Astrocyte of the cerebellum (primary cell): ENCODE results near the gene PHF23.
A peak's percentile ranks its signal among the peaks of the same experiment; 100 is the strongest.

Experiments
- DNase-seq: peaks from one replicate; pipeline ENCODE4 v3.0.0-alpha.2; 2011; ENCODE audit warnings: low read depth
- H3K4me3 ChIP-seq: 2 replicates; pipeline ENCODE4 v1.5.1; 2011; ENCODE audit warnings: mild to moderate bottlenecking, low read depth, low read length, moderate library complexity
- CTCF ChIP-seq: IDR thresholded peaks from 2 replicates; pipeline ENCODE4 v1.5.1; 2012; ENCODE audit warnings: low read length, low read depth, moderate library complexity, mild to moderate bottlenecking; ENCODE audit errors: missing control alignments
- in situ Hi-C: cut with HindIII; loops from 2 replicates; pipeline ENCODE4 v1.10.0; 2017; ENCODE audit warnings: low sequenced_read_pairs

Gene PHF23

GRCh38 chr17:7258731-7259554 is 19.7 kb upstream of the PHF23 start:
- no peak for TF ChIP-seq CTCF
- DNase-seq: no peak
- in situ Hi-C loops: no loop called here
- no peak overlapping the region for H3K4me3 ChIP-seq

GRCh38 chr17:7256766-7257456 is 17.7 kb upstream of the PHF23 start:
- in situ Hi-C loops: no loop called here
- no peak overlapping the region for H3K4me3 ChIP-seq
- no peak for TF ChIP-seq CTCF
- no peak for DNase-seq

GRCh38 chr17:7254511-7254910 is 15.3 kb upstream of the PHF23 start:
- no peak overlapping the region for H3K4me3 ChIP-seq
- in situ Hi-C loops: no loop called here
- DNase-seq: no peak
- TF ChIP-seq CTCF: no peak

- in situ Hi-C loops: no loop called here
- DNase-seq: no peak
- TF ChIP-seq CTCF: no peak
- H3K4me3 ChIP-seq: peak overlapping the region; percentile 84
Observed at GRCh38 chr17:7253082-7253481, 13.8 kb upstream of the PHF23 start.

GRCh38 chr17:7252176-7253043 is 13.2 kb upstream of the PHF23 start, which contains the start of gene ELP5:
Gene ELP5, plus strand, starts transcription at chr17:7252215. Its CDS starts 336 bp downstream, at chr17:7252551.
- in situ Hi-C loops: no loop called here
- peak; percentile 86 for DNase-seq
- TF ChIP-seq CTCF: no peak
- H3K4me3 ChIP-seq: peak within 1 kb of the TSS; percentile 84

- peak; percentile 99 for DNase-seq
- in situ Hi-C loops: no loop called here
- TF ChIP-seq CTCF: no peak
- H3K4me3 ChIP-seq: peak within 1 kb of the TSS; percentile 84
Observed at GRCh38 chr17:7251661-7252175, 12.5 kb upstream of the PHF23 start, which contains the start of gene CTDNEP1. Gene CTDNEP1, minus strand, starts transcription at chr17:7251734. Its CDS starts 438 bp downstream, at chr17:7251296.
